Measurements from ENCODE around the gene ZNRF2.

DNA sequence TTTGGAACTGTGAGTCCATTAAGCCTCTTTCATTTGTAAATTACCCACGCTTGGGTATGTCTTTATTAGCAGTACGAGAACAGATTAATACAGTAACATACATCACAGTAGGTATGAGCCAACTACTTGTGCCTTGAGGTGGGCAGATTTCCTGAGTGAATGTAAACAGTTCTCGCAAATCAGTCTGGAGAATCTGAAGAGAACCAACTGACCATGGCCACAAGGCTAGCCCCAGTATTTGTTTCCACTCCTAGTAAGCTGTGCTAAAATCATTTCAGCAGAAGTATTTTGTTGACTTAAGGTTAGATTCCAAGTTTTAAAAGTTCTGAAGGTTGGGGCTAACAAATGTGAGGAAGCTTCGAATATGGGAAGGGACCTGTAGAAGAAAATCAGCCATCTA, 111.3 kb downstream of the ZNRF2 start:
- no peak for TF ChIP-seq EZH2 (IDR thresholded peaks at IDR 0.05)
- TF ChIP-seq, protein P1, sequence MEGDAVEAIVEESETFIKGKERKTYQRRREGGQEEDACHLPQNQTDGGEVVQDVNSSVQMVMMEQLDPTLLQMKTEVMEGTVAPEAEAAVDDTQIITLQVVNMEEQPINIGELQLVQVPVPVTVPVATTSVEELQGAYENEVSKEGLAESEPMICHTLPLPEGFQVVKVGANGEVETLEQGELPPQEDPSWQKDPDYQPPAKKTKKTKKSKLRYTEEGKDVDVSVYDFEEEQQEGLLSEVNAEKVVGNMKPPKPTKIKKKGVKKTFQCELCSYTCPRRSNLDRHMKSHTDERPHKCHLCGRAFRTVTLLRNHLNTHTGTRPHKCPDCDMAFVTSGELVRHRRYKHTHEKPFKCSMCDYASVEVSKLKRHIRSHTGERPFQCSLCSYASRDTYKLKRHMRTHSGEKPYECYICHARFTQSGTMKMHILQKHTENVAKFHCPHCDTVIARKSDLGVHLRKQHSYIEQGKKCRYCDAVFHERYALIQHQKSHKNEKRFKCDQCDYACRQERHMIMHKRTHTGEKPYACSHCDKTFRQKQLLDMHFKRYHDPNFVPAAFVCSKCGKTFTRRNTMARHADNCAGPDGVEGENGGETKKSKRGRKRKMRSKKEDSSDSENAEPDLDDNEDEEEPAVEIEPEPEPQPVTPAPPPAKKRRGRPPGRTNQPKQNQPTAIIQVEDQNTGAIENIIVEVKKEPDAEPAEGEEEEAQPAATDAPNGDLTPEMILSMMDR (IDR thresholded peaks at IDR 0.05) = no peak
- TF ChIP-seq EZH2phosphoT487 (IDR thresholded peaks at IDR 0.05) = no peak

Data from neural progenitor cell (in vitro differentiated cells).